PC-3 (cell line): ENCODE results near the gene FOXRED2. TPM values are rescaled to one million over a fixed set of nuclear protein-coding genes. Genes with fewer than 3 reads are reported as not detected.

Source experiments
- ATAC-seq: fragments of 200-7000 bp; cut with Tn5 transposase; 2 replicates; pipeline ENCODE4 v1.9.1; 2020; ENCODE audit warnings: mild to moderate bottlenecking, moderate library complexity
- BruUV-seq: library from RNA; stranded (reverse); fragments of 400-500 nt; replicated peaks from 2 replicates; lab custom pipeline; 2021; lab: Mats Ljungman, UMichigan
- CTCF ChIA-PET: fragments of 300-600 bp; sonication (Branson Sonifier 250); formaldehyde crosslinking; loops from one replicate; lab custom pipeline; 2022; ENCODE audit warnings: antibody characterized with exemption; lab: Charles Lee
- POLR2A ChIA-PET: fragments of 300-600 bp; sonication (Branson Sonifier 250); formaldehyde crosslinking; loops from one replicate; lab custom pipeline; 2022; ENCODE audit warnings: antibody characterized with exemption; ENCODE audit not compliant: unreplicated experiment; lab: Charles Lee
- DNase-seq: peaks from one replicate; pipeline ENCODE4 v3.0.0-alpha.2; 2015
- H2AFZ ChIP-seq: fragments of 300-600 bp; sonication (generic); 2 replicates; pipeline ENCODE4 v1.6.0; 2016; ENCODE audit warnings: antibody characterized with exemption, low read length
- H3F3A ChIP-seq: fragments of 300-600 bp; sonication (generic); one replicate; pipeline ENCODE4 v1.6.0; 2017; ENCODE audit warnings: antibody characterized with exemption, low read length, control low read depth, mild to moderate bottlenecking; ENCODE audit not compliant: unreplicated experiment
- H3K27ac ChIP-seq: fragments of 300-600 bp; sonication (generic); 2 replicates; pipeline ENCODE4 v1.5.1; 2016; ENCODE audit warnings: mild to moderate bottlenecking, low read length
- H3K27me3 ChIP-seq: fragments of 300-600 bp; sonication (generic); 2 replicates; pipeline ENCODE4 v1.6.1; 2016; ENCODE audit warnings: low read length, mixed read lengths
- H3K36me3 ChIP-seq: fragments of 300-600 bp; sonication (generic); 2 replicates; pipeline ENCODE4 v1.6.1; 2016; ENCODE audit warnings: low read depth, mixed run types, low read length, mixed read lengths
- H3K4me1 ChIP-seq: fragments of 300-600 bp; sonication (generic); 2 replicates; pipeline ENCODE4 v1.5.1; 2016; ENCODE audit warnings: low read length; ENCODE audit not compliant: insufficient read depth
- H3K4me2 ChIP-seq: fragments of 300-600 bp; sonication (generic); 2 replicates; pipeline ENCODE4 v1.6.0; 2016; ENCODE audit warnings: low read length
- H3K4me3 ChIP-seq: fragments of 300-600 bp; sonication (generic); 2 replicates; pipeline ENCODE4 v1.5.1; 2016; ENCODE audit warnings: mild to moderate bottlenecking, low read length, mixed read lengths
- H3K79me2 ChIP-seq: fragments of 300-600 bp; sonication (generic); 2 replicates; pipeline ENCODE4 v1.6.1; 2017; ENCODE audit warnings: low read length, mixed read lengths
- H3K9ac ChIP-seq: fragments of 300-600 bp; sonication (generic); 2 replicates; pipeline ENCODE4 v1.6.0; 2016; ENCODE audit warnings: mild to moderate bottlenecking, low read length
- H3K9me2 ChIP-seq: fragments of 300-600 bp; sonication (generic); replicated peaks from 2 replicates; pipeline ENCODE4 v1.6.1; 2016; ENCODE audit warnings: mixed run types, low read length, mixed read lengths
- H3K9me3 ChIP-seq: fragments of 300-600 bp; sonication (generic); 2 replicates; pipeline ENCODE4 v1.6.1; 2016; ENCODE audit warnings: low read length, mixed read lengths
- H4K20me1 ChIP-seq: fragments of 300-600 bp; sonication (generic); 2 replicates; pipeline ENCODE4 v1.6.1; 2016; ENCODE audit warnings: low read length, mixed read lengths
- CTCF ChIP-seq: fragments of 300-600 bp; sonication (generic); conservative IDR thresholded peaks from 2 replicates; pipeline ENCODE4 v1.5.1; 2017; ENCODE audit warnings: antibody characterized with exemption, low read depth, mild to moderate bottlenecking, low read length
- EZH2 ChIP-seq: fragments of 300-600 bp; sonication (generic); IDR thresholded peaks from one replicate; pipeline ENCODE4 v1.6.1; 2017; ENCODE audit warnings: antibody characterized with exemption, mild to moderate bottlenecking, low read length; ENCODE audit not compliant: unreplicated experiment
- EZH2phosphoT487 ChIP-seq: fragments of 300-600 bp; sonication (generic); IDR thresholded peaks from 2 replicates; pipeline ENCODE4 v1.6.1; 2018; ENCODE audit warnings: mild to moderate bottlenecking, antibody characterized with exemption, low read length, borderline replicate concordance
- intact Hi-C: fragments of 100-400 bp; cut with micrococcal nuclease; formaldehyde crosslinking; loops from 2 replicates; pipeline ENCODE4 v1.9.0; 2023
- total RNA-seq: library from RNA; depleted of rRNA; stranded (reverse); fragments of >200 nt; gene quantifications from 2 replicates; pipeline ENCODE4 v1.2.3, GENCODE V29; 2014

FOXRED2 gene
- total RNA-seq, 1 experiment from 2014 or later, result 5.5 TPM

DNA sequence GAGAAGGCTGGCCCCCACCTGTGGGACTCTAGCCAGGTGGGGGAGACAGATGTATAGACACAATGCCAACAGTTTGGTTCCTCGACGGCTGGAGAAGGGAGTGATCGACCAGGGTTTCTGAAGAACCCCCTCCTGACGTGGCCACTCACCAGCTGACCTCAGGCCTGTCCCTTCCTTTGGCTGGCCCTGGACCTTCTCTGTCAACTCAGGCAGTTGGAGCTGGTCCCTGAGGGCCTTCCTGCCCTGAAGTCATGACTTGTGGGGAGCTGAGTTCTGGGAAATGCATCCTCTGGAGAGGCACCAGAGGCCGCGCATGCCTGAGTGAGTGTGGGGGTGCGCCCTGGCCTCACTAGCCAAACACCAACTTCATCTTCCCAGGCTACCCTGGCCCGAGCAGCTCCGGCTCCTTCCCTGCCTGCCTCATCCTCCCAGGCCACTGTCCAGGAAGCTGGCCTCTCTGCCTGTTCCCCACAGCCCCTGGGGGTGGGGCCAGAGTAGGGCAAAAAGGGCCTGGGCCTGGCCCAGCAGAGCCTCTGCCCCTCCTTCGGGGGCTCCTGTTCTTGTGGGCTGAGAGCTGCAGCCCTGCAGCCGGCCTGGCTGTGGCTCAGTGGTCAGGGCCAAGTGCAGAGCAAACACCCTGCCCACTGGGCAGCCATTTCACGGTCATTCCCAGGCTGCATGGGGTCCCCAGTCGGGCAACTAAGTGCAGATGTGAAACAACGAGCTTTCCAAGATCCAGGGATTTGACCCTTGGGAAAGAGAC lies 49.0 kb downstream of the FOXRED2 start:
- no peaks in the 10 kb centered on the region for H3K27me3 ChIP-seq
- no peak for TF ChIP-seq EZH2phosphoT487
- TF ChIP-seq CTCF, result no peak
- no peak for TF ChIP-seq EZH2
- no TSS peak for BruUV-seq
- H3K9ac ChIP-seq, result no peak overlapping the region
- no peak overlapping the region for H3K27ac ChIP-seq
- ATAC-seq (no peak), DNase-seq (no peak)
- H2AFZ ChIP-seq, result no peak overlapping the region
- H3K9me2 ChIP-seq, result no peaks in the 10 kb centered on the region
- H3K36me3 ChIP-seq, result no peaks in the 10 kb centered on the region
- no peaks in the 10 kb centered on the region for H3K9me3 ChIP-seq
- H3K4me1 ChIP-seq, result peaks cover 49% of the 10 kb centered on the region
- H4K20me1 ChIP-seq, result no peaks in the 10 kb centered on the region
- no peak overlapping the region for H3K4me3 ChIP-seq
- intact Hi-C loops, result no loop called here
- H3K79me2 ChIP-seq, result no peaks in the 10 kb centered on the region
- ChIA-PET CTCF (no interaction called here), POLR2A (no interaction called here)
- H3F3A ChIP-seq, result no peaks in the 10 kb centered on the region
- H3K4me2 ChIP-seq, result no peak overlapping the region

DNA sequence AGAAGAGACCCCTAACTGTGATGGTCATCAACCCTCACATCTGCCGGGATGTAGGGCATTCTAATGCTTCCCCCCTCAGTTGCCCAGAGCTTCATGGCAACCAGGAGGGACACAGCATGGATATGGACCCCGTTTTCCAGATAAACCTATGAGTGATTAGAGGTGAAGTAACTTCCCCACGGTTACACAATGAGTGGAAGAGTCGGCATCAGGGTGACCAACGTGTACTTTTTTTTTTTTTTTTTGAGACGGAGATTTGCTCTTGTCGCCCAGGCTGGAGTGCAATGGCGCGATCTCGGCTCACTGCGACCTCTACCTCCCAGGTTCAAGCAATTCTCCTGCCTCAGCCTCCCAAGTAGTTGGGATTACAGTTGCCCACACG lies 50.4 kb downstream of the FOXRED2 start:
- Histone ChIP-seq H2AFZ (no peak overlapping the region), H4K20me1 (no peaks in the 10 kb centered on the region), H3K4me3 (no peak overlapping the region), H3K4me2 (no peak overlapping the region), H3K9me3 (no peaks in the 10 kb centered on the region), H3K36me3 (no peaks in the 10 kb centered on the region), H3K4me1 (peaks cover 51% of the 10 kb centered on the region), H3K9me2 (no peaks in the 10 kb centered on the region), H3K27me3 (no peaks in the 10 kb centered on the region), H3K79me2 (no peaks in the 10 kb centered on the region), H3K27ac (no peak overlapping the region), H3F3A (no peaks in the 10 kb centered on the region), H3K9ac (no peak overlapping the region)
- intact Hi-C loops, result no loop called here
- ATAC-seq (no peak), DNase-seq (no peak)
- BruUV-seq, result no TSS peak
- CTCF ChIA-PET, result no interaction called here
- no peak for TF ChIP-seq EZH2
- TF ChIP-seq CTCF, result no peak
- no peak for TF ChIP-seq EZH2phosphoT487
- POLR2A ChIA-PET, result no interaction called here
